Mammary epithelial cell (primary cell): ENCODE results near the gene EPB41L2.

Experiments
- EZH2 ChIP-seq: IDR thresholded peaks from 2 replicates; pipeline ENCODE4 v1.6.1; 2012; ENCODE audit warnings: low read length, inconsistent platforms, borderline replicate concordance
- TF ChIP-seq, protein P1 (sequence below), 2 donors: IDR thresholded peaks in 1 of 2; conservative IDR thresholded peaks in 1 of 2; 2 replicates each; pipeline ENCODE4 v1.5.1; 2011 to 2012; ENCODE audit warnings: inconsistent platforms in 2 of 2, low read length in 2 of 2, mild to moderate bottlenecking in 2 of 2, control low read depth in 1 of 2, low read depth in 1 of 2; ENCODE audit not compliant: insufficient read depth in 1 of 2; ENCODE audit errors: extremely low read depth in 1 of 2

GRCh38 chr6:130923350-130923749 is 139.7 kb downstream of the EPB41L2 start:
- no peak for TF ChIP-seq EZH2
- TF ChIP-seq, protein P1, sequence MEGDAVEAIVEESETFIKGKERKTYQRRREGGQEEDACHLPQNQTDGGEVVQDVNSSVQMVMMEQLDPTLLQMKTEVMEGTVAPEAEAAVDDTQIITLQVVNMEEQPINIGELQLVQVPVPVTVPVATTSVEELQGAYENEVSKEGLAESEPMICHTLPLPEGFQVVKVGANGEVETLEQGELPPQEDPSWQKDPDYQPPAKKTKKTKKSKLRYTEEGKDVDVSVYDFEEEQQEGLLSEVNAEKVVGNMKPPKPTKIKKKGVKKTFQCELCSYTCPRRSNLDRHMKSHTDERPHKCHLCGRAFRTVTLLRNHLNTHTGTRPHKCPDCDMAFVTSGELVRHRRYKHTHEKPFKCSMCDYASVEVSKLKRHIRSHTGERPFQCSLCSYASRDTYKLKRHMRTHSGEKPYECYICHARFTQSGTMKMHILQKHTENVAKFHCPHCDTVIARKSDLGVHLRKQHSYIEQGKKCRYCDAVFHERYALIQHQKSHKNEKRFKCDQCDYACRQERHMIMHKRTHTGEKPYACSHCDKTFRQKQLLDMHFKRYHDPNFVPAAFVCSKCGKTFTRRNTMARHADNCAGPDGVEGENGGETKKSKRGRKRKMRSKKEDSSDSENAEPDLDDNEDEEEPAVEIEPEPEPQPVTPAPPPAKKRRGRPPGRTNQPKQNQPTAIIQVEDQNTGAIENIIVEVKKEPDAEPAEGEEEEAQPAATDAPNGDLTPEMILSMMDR (conservative IDR thresholded peaks at IDR 0.05 in 1 of 2, IDR thresholded peaks at IDR 0.05 in 1 of 2; ENCODE audit: extremely low read depth in 1 of 2, insufficient read depth in 1 of 2, low read depth in 1 of 2, low read length in 2 of 2): no peak
